Endothelial cell of umbilical vein (primary cell): ENCODE data around the gene P4HB.
A peak's percentile ranks its signal among the peaks of the same experiment; 100 is the strongest.

ENCODE experiments used
- CTCF ChIP-seq, 2 donors: IDR thresholded peaks; 1 replicate in 1 of 2; 2 replicates in 1 of 2; pipeline ENCODE4 v1.5.1; 2011; ENCODE audit warnings: low read length in 2 of 2, mild to moderate bottlenecking in 2 of 2, moderate library complexity in 2 of 2, control low read depth in 1 of 2, inconsistent platforms in 1 of 2, low read depth in 1 of 2; ENCODE audit not compliant: insufficient read depth in 1 of 2; ENCODE audit errors: extremely low read depth in 1 of 2
- EZH2 ChIP-seq: IDR thresholded peaks from 2 replicates; pipeline ENCODE4 v1.6.1; 2012; ENCODE audit warnings: borderline replicate concordance, low read depth, mild to moderate bottlenecking, moderate library complexity, low read length, inconsistent platforms; ENCODE audit not compliant: severe bottlenecking
- JUN ChIP-seq: IDR thresholded peaks from 2 replicates; pipeline ENCODE4 v1.6.1; 2011; ENCODE audit warnings: borderline replicate concordance, low read depth; ENCODE audit not compliant: insufficient read length, insufficient read depth
- MAX ChIP-seq: IDR thresholded peaks from 2 replicates; pipeline ENCODE4 v1.6.1; 2011; ENCODE audit not compliant: insufficient read depth, insufficient read length
- MYC ChIP-seq: IDR thresholded peaks from one replicate; pipeline ENCODE4 v1.6.1; 2011; ENCODE audit warnings: mild to moderate bottlenecking, low read depth, low read length
- POLR2A ChIP-seq: IDR thresholded peaks from 2 replicates; pipeline ENCODE4 v1.6.1; 2012; ENCODE audit warnings: low read depth, mild to moderate bottlenecking, control low read depth, low read length
- POLR2AphosphoS5 ChIP-seq: IDR thresholded peaks from 2 replicates; pipeline ENCODE4 v1.6.1; 2012; ENCODE audit warnings: low read depth, mild to moderate bottlenecking, control low read depth, low read length, moderate library complexity; ENCODE audit not compliant: insufficient read depth

- TF ChIP-seq CTCF (IDR thresholded peaks at IDR 0.05; ENCODE audit: extremely low read depth in 1 of 2, insufficient read depth in 1 of 2, low read depth in 1 of 2, low read length in 2 of 2) (no peak), MAX (no peak), POLR2A (peak; percentile 95), EZH2 (peak; percentile 100), JUN (peak; percentile 47), POLR2AphosphoS5 (peak; percentile 83), MYC (no peak)
Observed at GRCh38 chr17:81860756-81861568, 627 bp upstream of the P4HB start.
